Fibroblast of pulmonary artery (primary cell): ENCODE data around the gene AVEN.

Source experiments
- DNase-seq: peaks from one replicate; pipeline ENCODE4 v3.0.0-alpha.2; 2010; ENCODE audit warnings: low read depth
- H3K4me3 ChIP-seq: replicated peaks from 2 replicates; pipeline ENCODE4 v1.5.1; 2011; ENCODE audit warnings: low read depth, mild to moderate bottlenecking, control low read depth, low read length, moderate library complexity
- TF ChIP-seq, protein P1 (sequence below): IDR thresholded peaks from 2 replicates; pipeline ENCODE4 v1.5.1; 2011; ENCODE audit warnings: mild to moderate bottlenecking, control low read depth, low read length, inconsistent platforms; ENCODE audit errors: missing control alignments

The AVEN gene

DNA sequence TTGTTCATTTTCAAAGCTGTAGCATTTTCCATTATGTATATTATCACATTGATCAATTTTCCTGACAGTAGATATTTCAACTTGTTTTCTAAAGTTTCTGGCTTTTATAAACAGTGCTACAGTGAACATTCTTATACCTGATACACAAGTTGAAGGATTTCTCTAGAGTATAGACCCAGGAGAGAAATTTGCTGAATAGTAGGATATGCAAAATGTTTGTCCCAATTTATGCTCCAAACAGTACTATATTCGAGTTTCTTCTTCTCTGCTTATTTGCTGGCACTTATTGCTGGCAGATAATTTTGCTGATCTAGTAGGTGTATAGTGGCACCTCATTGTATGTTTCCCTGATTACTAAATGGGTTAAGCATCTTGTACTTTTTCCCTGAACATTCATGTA is 187.9 kb downstream of the AVEN start:
- DNase-seq: no peak
- no peak overlapping the region for H3K4me3 ChIP-seq
- TF ChIP-seq, protein P1, sequence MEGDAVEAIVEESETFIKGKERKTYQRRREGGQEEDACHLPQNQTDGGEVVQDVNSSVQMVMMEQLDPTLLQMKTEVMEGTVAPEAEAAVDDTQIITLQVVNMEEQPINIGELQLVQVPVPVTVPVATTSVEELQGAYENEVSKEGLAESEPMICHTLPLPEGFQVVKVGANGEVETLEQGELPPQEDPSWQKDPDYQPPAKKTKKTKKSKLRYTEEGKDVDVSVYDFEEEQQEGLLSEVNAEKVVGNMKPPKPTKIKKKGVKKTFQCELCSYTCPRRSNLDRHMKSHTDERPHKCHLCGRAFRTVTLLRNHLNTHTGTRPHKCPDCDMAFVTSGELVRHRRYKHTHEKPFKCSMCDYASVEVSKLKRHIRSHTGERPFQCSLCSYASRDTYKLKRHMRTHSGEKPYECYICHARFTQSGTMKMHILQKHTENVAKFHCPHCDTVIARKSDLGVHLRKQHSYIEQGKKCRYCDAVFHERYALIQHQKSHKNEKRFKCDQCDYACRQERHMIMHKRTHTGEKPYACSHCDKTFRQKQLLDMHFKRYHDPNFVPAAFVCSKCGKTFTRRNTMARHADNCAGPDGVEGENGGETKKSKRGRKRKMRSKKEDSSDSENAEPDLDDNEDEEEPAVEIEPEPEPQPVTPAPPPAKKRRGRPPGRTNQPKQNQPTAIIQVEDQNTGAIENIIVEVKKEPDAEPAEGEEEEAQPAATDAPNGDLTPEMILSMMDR: no peak

DNA sequence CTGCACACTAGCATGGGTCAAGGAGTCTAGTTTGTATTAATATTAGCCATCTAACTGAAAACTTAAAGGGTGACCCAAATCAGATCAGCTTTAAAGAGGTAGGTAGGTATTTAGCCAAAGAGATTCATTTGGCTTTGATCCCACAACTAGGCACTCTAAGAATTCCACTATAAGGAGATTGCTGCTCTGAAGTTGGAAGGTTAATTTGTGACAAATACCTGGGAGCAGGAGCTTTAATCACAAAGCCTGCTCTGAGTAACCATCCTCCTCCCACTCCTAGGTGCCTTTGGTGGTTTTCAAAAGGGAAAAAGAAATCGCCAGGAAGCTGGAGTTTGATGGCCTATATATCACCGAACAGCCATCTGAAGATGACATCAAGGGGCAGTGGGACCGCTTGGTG is 191.0 kb downstream of the AVEN start:
- TF ChIP-seq, protein P1: no peak
- no peak for DNase-seq
- no peak overlapping the region for H3K4me3 ChIP-seq

- TF ChIP-seq, protein P1: no peak
- no peak for DNase-seq
Observed at GRCh38 chr15:33846862-33847261, 192.1 kb downstream of the AVEN start.

GRCh38 chr15:33846142-33846541 is 192.9 kb downstream of the AVEN start:
- DNase-seq: no peak

More at GRCh38 chr15:33846862-33847261, 192.1 kb downstream of the AVEN start:
- H3K4me3 ChIP-seq: no peak overlapping the region

DNA sequence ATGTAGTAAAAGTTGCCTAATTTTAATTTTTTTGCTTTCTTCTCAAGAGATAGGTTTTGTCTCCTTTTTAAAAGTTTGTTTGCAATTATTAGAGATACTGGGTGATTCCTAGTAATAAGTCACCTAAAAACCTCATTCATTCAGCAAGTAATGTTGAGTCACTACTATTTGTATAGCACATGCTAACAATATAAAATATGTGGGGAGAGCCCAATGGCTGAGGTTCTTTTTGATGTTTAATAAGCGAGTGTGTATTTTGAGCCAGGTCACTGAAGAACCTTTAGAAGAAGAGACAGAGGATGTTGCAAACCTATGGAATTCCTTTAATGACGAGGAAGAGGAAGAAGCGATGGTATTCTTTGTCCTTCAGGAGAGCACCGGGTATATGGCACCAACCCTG is 194.4 kb downstream of the AVEN start:
- no peak for DNase-seq
- TF ChIP-seq, protein P1: no peak

More at GRCh38 chr15:33846142-33846541, 192.9 kb downstream of the AVEN start:
- H3K4me3 ChIP-seq: no peak overlapping the region
- TF ChIP-seq, protein P1: no peak

GRCh38 chr15:33844186-33844585 is 194.8 kb downstream of the AVEN start:
- H3K4me3 ChIP-seq: no peak overlapping the region
- TF ChIP-seq, protein P1: no peak
- DNase-seq: no peak

More for the DNA sequence above, 194.4 kb downstream of the AVEN start:
- H3K4me3 ChIP-seq: no peak overlapping the region

GRCh38 chr15:33840615-33841014 is 198.4 kb downstream of the AVEN start:
- no peak for DNase-seq
- H3K4me3 ChIP-seq: no peak overlapping the region
- TF ChIP-seq, protein P1: no peak
